ENCODE measurements around the gene PRKCI. TPM values are rescaled to one million over a fixed set of nuclear protein-coding genes. Genes with fewer than 3 reads are reported as not detected.
"Not testable (repeated sequence)": the region's sequence is repeated elsewhere in the genome, so short reads cannot be mapped to it uniquely, and the experiment has no call there.

PRKCI gene
- total RNA-seq, 1 experiment from 2014 or later: 37.4 TPM

DNA sequence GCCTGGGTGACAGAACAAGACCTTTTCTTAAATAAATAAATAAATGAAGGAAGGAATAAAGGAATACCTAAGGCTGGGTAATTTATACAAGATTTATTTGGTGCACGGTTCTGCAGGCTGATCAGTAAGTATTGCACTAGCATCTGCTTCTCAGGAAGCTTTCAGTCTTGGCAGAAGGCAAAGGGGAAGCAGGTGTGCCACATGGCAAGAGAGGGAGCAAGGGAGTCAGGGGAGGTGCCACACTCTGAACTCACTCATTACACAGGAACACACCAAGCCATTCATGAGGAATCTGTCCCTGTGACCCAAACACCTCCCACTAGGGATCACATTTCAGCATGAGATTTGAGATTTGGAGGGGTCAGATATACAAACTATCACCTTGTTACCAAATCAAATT, 56.4 kb downstream of the PRKCI start:
- no peak for DNase-seq (ENCODE audit: low spot score)

DNA sequence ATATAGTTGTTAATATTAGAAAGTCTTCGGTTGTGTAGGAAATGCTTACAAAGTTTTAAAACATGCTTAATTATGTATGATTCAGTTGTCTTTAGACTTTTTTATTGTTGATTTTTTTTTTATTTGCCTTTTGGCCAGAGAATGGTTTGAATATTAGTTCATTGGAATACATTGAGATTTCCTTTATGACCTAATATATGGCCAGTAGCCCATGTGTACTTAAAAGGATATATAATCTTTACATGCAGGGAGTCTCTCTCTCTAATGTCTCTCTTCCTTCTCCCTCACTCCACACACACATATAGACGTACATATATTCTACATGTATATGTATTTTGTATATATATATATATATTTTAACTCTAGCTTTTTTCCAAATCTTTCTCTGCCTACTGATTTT, 68.0 kb downstream of the PRKCI start:
- no peak for DNase-seq (ENCODE audit: low spot score)

GRCh38 chr3:170295586-170295985, 73.4 kb downstream of the PRKCI start:
- no peak for DNase-seq (ENCODE audit: low spot score)

GRCh38 chr3:170296703-170297102, 74.5 kb downstream of the PRKCI start:
- DNase-seq (ENCODE audit: low spot score): no peak

GRCh38 chr3:170301405-170301804, 79.2 kb downstream of the PRKCI start:
- DNase-seq (ENCODE audit: low spot score): no peak

DNA sequence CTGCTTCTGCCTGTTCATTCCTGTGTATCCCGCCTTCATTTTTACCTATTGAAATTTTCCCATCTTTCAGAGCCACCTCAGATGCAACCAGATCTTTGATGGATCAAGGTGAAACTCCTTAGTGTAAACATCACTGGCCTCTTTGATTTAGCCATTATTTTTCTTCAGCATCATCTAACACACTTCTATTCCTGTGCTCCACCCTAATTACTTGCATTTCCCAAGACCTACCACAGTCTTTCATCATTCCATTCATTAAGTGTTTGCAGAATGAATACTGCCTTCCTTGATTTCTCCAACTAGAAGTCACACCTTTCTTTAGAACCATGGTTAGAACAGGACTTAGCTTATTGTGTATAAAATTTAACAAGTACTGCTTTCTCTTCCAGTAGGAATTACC, 79.8 kb downstream of the PRKCI start:
- DNase-seq (ENCODE audit: low spot score): no peak

- DNase-seq (ENCODE audit: low spot score): no peak
Observed at GRCh38 chr3:170306015-170306414, 83.8 kb downstream of the PRKCI start.

DNA sequence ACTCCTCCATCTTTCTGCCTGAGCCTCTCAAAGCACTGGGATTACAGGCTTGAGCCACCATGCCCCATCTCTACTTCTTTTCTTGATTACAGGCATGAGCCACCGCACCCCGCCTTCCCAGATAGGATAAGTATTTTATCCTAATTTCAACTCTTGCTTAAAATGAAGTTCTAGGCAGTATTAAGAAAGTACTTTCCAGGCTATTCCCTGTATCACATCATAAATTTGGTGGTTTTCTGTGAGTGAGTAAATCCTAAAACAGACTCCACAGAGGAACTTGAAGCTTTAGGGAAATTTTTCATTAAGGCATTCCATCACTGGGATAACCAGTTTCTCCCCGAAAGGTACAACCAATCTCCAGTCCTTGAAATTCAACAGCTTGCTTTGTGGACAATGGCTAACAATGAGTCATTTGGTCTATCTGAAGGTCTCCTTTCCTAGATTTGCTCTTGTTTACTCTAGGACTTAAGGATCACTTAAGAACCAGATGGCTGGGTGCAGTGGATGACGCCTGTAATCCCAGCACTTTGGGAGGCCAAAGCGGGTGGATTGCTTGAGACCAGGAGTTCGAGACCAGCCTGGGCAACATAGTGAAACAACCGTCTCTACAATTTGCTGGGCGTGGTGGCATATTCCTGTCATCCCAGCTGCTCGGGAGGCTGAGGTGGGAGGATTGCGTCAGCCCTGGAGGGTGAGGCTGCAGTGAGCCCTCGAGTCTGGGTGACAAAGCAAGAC, 85.6 kb downstream of the PRKCI start:
- peak; percentile 61 for DNase-seq (ENCODE audit: low spot score)

DNA sequence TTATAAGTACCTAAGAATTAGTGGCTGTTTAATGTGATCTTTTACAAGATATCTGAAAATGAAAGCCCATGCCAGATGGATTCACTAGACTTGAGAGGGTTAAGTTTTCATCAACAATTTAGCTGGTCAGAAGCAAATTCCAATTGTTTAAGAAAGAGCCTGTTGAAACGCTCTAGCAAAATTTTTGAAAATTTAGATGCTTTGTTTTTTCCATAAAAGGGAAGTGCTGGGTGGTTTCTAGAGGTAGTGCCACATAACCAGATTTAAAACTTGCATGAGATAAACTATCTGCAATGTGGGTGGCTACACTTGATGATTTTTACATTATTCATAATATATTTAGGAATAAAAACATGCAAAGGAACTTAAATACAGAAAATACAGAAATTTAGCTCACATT, 86.8 kb downstream of the PRKCI start:
- DNase-seq (ENCODE audit: low spot score): no peak

DNA sequence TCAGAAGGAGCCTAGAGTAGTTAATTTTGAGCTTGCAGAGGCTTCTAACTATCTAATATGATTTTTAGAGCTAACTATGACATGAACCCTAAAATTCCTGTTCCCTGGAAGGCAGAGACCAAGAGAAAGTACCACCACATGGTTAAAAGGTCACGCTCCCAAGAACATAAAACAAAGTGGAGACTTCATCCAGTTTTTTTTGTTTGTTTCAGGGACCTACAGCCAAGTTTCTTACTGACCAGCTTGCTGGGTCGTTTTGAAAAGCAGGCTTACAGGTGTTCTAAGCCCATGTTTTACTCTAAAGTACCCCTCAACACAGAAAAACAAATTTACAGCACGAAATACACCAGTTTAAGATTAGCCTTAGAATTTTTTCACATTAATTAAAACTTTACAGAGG, 95.7 kb downstream of the PRKCI start:
- DNase-seq (ENCODE audit: low spot score): no peak

DNA sequence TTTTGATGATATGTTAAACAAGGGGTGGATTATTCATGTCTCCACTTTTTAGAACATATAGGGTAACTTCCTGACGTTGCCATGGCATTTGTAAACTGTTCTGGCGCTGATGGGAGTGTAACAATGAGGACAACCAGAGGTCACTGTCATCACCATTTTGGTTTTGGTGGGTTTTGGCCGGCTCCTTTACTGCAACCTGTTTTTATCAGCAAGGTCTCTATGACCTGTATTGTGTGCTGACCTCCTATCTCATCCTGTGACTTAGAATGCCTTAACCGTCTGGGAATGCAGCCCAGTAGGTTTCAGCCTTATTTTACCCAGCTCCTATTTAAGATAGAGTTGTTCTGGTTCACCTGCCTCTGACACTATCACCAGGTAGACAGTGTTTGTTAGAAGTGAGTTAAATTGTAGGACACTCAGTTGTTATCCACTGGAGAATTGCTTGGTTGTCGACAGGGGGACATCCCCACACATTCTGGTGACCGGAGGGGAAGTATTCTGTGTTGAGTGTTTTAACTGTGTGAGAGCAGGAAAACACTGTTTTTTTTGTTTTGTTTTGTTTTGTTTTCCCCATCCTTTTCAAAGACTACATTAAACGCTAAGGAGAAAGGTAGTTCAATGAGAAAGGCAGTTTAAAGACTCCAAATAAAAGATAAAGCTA, 98.4 kb downstream of the PRKCI start:
- no peak for DNase-seq (ENCODE audit: low spot score)

GRCh38 chr3:170321321-170322034, 99.3 kb downstream of the PRKCI start:
- peak; percentile 62 for DNase-seq (ENCODE audit: low spot score)

DNA sequence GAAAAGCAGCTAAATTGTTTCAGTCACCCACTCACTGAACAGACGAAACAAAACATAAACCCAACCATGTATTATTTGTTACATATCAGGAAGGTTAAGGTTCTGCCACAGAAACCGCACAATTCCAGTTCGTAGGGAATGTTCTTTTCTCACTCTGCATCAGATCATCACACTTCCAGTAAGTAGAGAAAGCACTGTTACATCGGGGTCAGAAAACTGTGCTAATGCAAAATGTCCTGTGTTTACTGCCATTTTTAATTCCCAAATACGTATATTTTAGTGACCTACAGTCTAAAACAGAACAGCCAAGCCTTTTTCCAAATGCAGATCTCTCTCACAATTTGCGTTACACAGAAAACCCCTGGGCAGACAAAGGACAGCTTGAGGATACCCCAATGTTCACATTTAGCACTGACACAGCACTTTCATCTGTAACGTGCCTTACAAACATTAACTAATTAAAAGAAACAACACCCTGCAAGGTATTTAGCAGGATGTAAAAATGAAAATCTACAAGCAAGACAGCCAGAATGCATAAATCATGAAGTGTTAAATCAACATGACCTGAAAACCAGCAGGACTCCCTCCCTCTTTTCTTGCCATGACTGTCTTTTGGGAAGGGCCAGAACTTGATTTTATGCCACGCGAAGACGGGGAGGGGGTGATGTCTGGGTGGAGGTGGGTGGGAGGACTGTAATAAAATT, 100.5 kb downstream of the PRKCI start:
- DNase-seq (ENCODE audit: low spot score): no peak

- DNase-seq (ENCODE audit: low spot score): no peak
Observed at GRCh38 chr3:170323331-170323730, 101.1 kb downstream of the PRKCI start.

- DNase-seq (ENCODE audit: low spot score): no peak
Observed at GRCh38 chr3:170324962-170325361, 102.7 kb downstream of the PRKCI start.

DNA sequence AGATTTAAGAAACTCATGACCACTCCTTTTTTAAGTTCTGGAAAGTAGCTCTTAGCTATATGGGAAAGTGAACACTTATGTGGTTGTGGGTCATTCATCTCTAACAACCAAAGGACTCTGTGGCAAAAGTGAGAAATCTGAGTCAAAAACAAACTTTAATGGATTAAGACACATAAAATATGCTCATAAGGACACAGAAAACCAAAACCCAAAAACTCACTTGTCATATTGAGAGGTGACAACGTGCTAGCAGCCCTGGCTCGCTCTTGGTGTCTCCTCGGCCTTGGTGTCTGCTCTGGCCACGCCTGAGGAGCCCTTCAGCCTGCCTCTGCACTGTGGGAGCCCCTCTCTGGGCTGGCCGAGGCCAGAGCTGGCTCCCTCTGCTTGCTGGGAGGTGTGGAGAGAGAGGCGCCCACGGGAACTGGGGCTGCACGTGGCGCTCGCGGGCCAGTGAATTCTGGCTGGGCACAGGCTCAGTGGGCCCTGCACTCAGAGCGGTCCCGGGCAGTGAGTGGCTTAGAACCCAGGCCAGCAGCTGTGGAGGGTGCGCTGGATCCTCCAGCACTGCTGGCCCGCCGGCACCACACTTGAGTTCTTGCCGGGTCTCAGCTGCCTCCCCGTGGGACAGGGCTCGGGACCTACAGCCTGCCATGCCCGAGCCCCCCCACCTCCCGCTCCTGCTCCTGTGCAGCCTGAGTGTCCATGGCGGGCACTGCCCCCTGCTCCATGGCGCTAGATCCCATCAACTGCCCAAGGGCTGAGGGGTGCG, 105.0 kb downstream of the PRKCI start:
- DNase-seq (ENCODE audit: low spot score): no peak

- not testable (repeated sequence) for DNase-seq (ENCODE audit: low spot score)
Observed at GRCh38 chr3:170327868-170328548, 105.8 kb downstream of the PRKCI start.

GRCh38 chr3:170330366-170330765, 108.1 kb downstream of the PRKCI start:
- peak; percentile 62 for DNase-seq (ENCODE audit: low spot score)

GRCh38 chr3:170331143-170331542, 108.9 kb downstream of the PRKCI start:
- DNase-seq (ENCODE audit: low spot score): peak; percentile 93

- no peak for DNase-seq (ENCODE audit: low spot score)
Observed at GRCh38 chr3:170337420-170337819, 115.2 kb downstream of the PRKCI start.

All from HT-29 (cell line).